ENCODE measurements around the gene FILIP1L.
"Not testable (repeated sequence)": the region's sequence is repeated elsewhere in the genome, so short reads cannot be mapped to it uniquely, and the experiment has no call there.

Gene FILIP1L

DNA sequence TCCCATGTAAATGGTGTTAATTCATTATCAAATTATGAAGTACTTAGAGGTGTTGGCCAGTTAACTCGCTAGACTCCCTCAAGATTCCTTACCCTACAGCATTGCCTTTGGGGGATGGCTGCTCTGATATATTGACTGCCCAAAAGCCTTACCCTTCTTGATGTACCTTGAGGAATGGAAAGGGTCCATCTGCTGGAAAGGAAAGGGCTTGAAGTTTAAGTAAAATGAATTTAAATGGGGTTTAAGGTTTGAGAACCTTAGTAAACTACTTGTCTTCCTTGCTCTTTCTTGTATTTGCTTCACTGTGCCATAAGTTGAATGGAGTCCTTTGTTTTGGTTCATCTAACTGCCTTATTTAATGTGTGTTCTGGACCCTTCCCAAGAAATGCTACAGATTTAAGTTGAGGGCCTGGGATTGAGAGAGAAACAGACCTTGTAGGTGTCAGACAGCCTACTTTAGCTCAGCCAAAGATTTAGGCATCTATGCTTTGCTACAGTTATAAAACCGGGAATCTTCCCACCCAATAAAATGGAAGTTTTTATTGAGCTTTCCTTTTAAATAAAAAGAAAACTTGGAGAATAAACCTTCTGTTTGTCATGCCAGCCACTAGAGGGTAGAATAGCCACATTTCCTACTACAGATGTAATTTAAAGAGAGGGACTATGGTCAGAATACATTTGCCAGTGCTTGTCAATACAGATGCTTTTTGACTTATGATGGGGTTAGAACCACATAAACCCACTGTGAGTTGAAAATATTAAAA is 271.3 kb downstream of the FILIP1L start:
- peak; percentile 34 for DNase-seq (ENCODE audit: low spot score)

DNA sequence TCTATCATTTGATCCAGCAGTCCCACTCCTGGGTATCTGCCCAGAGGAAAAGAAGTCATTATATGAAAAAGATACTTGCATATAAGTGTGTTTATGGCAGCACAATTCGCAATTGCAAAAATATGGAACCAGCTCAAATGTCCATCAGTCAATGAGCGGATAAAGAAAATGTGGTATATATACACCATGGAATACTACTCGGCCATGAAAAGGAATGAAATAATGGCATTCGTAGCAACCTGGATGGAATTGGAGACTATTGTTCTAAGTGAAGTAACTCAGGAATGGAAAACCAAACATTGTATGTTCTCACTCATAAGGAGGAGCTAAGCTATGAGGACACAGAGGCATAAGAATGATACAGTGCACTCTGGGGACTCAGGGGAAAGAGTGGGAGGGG is 272.4 kb downstream of the FILIP1L start:
- DNase-seq (ENCODE audit: low spot score) = not testable (repeated sequence)

DNA sequence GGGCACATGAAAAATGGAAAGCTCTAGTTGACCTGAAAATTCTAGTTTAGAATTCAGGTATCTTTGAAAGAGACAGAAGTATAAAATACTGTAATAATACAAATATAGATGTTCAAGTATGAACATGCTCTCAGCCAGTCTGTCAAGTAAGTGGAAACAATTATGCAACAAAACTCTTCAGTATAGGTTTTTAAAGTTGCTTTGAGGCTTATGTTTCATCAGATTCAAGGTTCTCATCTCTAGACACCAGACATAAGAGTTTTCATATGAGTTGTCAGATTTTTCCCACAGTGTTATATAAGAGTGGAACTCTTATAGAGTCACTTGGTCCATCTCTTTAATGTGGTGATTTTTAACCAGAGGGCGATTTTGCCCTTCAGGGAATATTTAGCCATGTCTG is 274.7 kb downstream of the FILIP1L start:
- no peak for DNase-seq (ENCODE audit: low spot score)

DNA sequence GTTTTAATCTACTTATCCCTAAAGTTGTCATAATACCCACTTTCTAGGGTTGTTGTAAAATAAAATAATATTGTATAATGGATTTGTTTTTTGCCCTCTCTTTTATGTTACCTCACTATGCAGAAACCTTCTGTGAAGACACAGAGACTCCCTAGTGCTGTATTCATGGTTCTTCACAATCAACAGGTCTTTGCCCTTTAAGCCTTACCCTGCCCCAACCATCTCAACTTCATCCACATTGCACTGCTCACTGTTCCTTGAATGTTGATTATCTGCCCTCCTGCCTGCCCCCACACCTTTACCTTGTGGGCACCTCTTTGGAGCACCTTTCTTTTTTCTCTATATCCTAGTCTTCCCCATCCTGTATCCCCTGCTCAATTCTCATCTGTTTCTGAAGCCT is 275.5 kb downstream of the FILIP1L start:
- DNase-seq (ENCODE audit: low spot score) = no peak

DNA sequence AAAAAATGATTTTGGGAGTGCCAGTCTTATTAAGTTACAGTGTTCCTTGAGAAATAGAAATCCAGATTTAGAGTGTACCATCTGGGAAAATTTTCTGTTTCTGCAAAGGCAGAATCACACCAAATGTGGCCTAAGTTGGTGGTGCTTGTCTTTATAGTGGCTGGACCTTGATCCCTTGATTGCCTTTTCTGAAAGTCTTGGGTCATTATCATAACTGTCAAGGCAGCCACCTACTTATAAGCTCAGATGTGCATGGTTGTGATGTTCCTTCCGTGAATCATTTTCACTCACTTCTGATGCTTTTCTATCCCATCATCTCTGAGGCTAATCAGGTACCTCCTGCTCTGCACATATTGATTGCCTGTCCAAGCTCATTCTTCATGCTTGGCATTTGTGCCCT is 276.6 kb downstream of the FILIP1L start:
- no peak for DNase-seq (ENCODE audit: low spot score)

DNA sequence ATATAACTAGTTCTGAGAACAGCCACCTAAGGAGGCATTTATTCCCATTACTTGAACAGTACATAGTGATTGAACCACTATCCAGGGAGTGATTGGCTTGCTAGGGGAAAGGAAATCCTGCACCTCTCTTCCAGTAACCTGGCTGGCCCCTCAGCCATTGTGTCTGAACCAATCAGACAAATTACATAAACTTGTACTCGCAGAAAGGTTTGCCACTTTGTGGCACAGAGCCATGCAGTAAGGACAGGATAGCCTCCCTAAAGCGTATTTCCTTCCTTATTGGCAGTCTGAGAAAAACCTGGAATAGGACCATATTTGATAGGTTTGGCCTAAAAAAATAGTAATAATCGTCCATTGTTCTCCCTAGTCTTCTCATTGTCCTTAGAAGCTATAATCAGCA is 277.6 kb downstream of the FILIP1L start:
- no peak for DNase-seq (ENCODE audit: low spot score)

DNA sequence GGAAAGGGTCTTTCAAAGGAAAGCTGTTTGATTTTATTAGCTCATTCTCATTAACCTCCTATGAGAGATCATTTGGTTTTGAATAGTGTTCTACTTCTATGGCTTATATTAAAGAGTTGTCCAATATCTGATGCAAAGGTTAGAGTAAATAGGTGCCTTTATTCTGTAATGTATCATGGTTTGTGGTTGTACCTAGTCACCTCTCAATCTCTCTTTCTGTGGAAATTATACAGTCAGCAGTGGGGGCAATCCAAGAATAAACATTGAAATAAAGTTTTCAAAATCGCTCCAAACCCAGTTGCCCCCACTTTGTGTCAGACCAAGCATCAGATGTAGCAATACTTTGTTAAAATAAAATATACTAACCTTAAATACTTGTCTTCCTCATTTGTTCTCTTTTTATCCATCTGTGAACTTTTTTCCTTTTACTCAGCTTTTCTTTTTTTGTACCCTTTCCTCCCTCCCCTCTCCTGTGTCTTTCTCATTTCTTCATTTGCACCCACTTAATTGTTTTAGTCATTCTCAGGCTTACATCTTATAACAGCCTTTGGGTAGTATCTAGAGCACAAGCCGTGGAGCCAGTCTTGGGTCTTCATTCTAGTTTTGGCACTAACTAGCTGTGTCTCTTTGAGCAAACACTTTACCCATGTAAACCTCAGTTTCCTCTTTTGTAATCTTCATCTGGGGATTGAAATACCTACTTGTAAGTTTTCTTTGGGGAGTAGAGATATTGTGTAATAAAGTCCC is 279.9 kb downstream of the FILIP1L start:
- no peak for DNase-seq (ENCODE audit: low spot score)

DNA sequence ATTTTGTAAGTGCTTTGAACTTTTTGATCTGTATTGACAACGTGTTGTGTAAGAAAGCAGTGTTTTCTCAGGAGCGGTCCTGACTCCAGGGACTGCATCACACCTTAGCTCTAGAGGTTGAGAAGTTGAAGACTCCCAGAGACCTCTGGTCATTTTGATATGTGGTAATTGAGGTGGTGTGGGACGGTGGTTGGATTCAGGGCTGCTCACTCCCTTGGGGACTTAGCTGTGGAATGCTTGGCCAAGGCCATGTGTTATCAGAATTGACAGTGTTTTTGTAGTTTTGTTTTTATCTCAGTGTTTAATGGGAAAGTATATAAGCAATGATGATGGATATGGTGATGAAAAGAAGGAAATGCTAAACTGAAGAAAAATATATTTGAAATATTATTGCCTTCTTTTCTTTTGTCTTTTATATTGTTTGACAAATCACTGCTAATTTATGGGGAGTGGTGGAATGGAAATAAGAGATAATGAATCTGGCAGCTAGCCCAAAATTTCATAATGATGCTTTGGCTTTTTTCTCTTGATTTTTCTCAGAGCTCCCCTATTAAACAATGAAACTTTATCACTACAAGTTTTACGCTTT is 280.6 kb downstream of the FILIP1L start:
- DNase-seq (ENCODE audit: low spot score) = no peak

DNA sequence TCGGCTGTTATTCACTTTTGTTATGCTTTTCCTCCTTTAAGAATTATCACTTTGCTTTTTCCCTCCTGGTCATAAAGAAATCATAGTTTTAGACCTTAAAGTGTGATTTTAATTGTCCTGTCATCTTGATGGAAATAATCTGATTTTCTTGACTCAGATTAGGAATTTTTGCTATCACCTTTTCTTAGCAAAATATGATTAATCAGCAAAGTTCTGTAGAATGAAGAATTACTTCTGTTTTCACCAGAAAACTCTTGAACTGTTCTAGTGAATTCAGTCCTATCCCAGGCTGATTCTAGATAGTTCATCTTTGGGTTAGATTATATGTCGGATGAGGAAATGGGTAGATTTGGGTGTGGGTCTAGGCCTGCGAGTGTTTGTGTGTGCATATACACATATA is 284.5 kb downstream of the FILIP1L start:
- DNase-seq (ENCODE audit: low spot score) = no peak

DNA sequence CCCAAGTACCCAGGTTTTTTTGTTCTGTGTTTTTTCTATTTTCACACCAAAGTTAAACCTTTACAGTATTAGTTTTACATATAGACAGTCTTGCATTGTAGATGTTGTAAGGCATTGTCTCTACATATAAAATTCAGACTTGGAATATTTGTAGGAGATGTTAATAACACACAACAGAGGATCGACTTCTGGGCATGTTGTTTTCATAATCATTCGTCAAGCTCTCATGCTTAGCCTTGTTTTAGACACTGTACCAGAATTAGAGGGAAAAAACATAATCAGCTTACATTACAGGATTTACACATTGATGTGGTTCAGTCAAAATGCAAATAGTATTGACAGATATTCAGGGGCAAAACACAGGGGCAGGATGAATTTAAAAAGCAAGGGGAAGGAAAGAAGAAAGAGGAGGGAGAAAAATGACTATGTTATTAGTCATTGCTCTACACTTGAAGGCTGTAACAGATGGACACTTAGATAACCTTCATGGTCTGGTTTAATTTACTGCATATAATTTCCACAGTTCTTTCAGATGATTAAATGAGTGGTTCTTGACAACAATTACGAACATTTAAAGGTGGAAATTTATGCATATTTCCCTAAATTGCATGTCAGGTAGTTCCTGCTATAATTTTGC is 289.2 kb downstream of the FILIP1L start:
- DNase-seq (ENCODE audit: low spot score) = no peak

DNA sequence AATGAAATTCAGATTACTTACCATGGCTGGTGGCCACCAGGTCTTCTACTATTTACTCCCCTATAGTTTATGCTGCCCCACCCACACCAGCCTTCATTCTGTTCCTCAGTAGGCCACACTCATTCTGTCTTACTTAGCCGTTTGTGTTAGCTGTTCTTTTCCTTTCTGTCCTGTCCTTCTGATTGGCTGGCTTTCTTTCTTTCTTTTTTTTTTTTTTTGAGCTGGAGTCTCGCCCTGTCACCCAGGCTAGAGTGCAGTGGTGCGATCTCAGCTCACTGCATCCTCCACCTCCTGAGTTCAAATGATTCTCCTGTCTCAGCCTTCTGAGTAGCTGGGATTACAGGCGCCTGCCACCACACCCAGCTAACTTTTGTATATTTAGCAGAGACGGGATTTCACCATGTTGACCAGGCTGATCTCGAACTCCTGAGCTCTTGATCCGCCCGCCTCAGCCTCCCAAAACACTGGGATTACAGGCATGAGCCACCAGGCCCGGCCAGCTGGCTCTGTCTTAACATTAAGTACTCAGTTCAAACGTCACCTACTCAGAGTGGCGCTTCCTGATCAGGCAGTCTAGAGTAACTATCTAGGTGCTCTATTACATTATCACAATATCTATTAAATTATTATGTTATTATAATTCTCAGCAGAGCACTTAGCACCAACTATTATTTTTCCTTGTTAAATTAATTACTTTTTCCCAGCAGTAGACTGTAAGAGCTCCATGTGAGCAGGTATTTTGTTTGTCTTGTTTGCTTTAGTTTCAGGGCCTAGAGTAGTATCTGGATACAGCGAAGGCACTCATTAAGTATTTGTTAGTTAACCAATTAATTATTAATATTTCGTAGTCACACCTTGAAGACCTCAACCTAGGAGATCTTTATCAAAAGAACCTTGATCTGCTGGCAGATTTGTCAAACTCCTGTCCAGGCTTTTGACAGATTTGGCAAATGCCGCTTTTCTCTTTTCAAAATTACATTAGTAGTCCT is 290.3 kb downstream of the FILIP1L start:
- no peak for DNase-seq (ENCODE audit: low spot score)

DNA sequence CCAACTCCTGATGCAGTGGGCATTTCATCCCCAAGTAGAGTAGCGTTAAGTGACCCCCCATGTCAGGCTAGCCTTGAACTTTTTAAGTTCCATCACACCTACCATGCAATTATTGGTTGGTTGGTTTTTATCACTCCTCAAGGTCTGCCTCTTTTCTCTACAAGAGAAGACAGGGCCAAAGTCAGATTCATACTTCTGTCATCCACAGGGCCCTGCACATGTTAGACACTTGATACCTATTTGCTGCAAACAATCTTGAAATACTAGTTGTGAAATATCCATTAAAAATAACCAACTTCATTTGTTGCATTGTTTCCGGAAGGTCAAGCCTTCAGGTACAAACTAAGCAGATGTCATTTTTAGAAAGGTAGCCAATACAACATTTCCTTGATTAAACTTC is 295.5 kb downstream of the FILIP1L start:
- DNase-seq (ENCODE audit: low spot score) = no peak

DNA sequence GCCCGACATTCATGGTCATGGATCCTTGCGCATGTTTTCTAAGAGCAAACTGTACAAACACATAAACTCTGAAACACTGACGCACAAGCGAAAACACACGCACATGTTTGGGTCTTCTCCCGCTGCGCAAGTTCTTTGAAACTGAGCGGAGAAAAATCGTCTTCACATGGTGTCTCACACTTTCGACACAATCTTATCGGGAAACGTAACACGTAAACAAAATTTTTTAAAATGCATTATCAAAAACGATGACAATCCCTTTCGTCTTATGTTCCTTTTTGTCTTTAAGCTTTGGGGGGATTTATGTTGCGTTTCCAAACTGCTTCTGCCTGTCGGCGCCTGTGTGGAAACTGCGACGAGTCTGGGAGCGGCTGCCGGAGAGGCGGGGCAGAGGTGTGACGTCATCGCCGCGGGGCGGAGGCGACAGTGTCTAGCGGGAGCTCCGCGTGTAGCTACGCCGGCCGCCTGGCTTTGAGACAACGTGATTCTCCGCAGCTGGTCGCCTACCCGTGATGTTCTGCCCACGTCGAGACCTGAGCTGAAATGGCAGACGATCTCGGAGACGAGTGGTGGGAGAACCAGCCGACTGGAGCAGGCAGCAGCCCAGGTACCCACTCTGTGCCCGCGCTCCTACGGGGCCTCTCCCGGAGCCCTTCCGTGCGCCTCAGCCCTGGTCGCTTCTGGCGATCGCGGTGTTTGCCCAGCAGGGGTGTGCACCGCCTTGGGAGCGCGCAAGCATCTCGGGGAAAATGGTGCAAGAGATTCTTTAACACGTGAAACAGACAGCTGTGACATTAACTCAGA is 296.7 kb downstream of the FILIP1L start, which contains the start of gene CMSS1:
Gene CMSS1, plus strand, starts transcription at position 426 of the 804 bp plus-strand sequence.
- DNase-seq (ENCODE audit: low spot score) = peak; percentile 91

DNA sequence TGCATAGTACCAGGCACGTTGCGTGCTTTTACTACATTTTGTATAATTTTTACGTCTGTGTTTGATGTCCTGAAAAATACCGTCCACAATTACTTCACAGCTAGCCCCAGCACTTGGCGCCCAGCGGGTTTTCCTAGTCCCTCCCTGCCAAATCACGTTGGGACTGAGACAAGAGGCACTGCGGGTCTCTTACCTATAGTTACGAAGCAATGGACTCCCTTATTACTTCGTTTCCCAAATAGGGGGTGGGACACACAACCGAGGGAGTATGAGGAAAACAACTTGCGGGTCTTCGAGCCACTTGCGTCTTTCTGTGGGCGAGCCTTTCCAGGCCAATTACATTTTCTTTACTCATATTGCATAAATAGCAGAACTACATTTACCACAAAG is 297.3 kb downstream of the FILIP1L start:
- peak; percentile 20 for DNase-seq (ENCODE audit: low spot score)

DNA sequence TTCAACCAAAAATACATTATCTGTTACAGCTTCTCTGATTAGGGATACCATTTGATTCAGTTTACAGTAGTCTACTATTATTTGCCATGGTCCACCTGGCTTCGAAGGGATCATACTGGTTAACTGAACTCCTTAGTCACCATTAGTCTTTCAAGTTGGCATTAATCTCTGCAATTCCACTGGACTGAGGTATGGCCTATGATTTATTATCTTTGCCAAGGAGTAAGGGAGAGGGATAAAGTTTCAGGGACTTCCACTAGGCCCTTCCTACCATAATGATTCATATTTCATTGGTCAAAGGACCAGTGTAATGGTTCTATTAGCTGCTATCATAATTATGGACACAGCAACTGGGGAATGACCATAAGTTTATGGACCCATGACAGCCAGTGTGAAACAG is 303.9 kb downstream of the FILIP1L start:
- DNase-seq (ENCODE audit: low spot score) = no peak

DNA sequence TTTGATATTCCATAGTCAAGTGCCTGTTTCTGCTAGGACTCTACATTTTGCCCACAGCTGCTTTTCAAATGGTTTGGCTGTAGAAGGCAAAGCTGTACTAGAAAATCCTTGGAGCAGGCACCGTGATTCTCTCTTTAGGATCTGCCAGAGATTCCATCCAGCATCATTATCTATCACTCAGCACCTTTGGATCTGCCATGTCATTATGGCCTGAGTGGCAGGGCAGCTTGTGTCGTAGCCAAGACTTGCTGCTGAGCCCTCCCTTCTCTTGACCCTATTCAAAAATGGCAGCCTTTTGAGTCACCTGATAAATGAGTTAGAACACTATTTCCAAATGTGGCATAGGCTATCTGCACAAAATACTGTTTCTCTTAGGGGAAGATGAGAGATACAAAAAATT is 304.7 kb downstream of the FILIP1L start:
- no peak for DNase-seq (ENCODE audit: low spot score)

DNA sequence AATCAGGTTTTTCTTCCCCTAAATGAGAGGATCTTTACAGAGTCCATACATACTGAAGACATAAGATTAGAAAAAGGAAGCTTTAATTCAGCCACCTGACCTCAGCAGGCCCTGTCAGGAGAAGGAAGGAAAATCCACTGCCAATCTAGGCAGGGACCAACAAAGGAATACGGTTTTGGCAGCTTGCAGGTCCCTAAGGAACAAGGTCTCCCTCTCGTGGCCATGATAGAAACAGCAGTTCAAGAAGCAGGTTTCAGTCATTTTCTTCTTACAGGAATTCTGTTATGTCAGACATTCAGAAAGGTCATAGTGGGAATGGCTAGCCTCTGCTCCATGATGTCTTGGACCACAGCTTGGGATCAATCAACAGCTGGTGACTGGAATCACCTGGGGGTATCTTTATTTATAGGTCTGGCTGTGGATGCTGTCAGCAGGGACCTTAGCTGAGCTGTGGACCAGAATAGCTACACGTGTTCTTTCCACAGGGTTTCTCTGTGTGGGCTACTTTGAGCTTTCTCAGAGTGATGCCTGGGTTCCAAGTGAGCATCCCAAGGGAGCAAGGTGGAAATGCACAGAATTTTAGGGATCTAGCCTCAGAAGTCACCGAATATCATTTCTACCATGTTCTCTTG is 306.0 kb downstream of the FILIP1L start:
- DNase-seq (ENCODE audit: low spot score) = peak; percentile 71

DNA sequence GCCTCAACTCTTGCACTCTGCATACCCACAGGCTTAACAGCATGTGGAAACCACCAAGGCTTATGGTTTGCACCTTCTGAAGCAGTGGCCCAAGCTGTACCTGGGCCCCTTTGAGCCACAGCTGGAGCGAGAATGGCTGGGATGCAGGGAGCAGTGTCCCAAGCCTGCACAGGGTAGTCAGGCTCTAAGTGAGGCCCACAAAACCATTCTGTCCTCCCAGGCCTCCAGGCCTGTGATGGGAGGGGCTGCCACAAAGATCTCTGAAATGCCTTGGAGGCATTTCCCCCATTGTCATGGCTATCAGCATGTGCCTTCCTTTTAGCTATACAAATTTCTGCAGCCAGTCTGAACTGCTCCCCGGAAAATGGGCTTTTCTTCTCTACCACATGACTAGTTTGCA is 309.1 kb downstream of the FILIP1L start:
- no peak for DNase-seq (ENCODE audit: low spot score)

DNA sequence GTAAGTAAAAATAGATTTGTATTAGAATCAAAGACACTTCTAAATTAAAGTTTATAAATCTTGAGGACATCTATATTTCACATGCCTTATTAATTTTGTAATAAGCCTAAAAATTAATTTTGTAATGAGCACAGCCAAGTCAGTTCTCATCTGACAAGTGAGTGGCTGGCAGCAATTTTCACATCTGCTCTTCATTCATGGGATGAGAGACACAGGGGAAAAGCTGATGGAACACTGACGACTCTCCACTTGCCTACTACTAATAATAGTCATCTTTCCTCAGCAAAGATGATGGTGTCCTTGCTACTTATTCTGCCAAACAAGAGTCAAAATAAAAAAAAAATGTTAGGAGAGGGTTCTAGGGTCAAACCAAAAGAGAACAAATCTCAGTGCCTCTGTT is 311.0 kb downstream of the FILIP1L start:
- DNase-seq (ENCODE audit: low spot score) = no peak

DNA sequence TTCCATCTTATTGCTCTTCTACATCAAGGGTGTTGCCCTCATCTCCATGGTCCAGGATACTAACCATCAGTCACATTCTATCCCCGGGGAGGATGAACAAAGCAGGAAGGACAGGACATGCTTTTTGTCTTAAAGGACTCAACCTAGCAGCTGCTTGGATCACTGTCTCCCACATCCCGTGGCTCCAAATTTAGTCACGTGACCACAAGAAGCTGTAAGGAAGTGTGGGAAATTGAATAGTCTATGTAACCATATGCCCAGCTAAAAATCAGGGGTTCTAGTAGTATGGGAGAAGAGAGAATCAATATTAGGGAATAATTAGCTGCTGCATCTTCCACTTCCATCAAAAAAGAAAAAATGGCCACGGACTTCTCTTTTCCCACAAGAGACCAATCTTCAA is 314.9 kb downstream of the FILIP1L start:
- DNase-seq (ENCODE audit: low spot score) = no peak

Measured in iPS-NIHi11 (cell line).